Measurements from ENCODE around the gene TLX1. TPM values are rescaled to one million over a fixed set of nuclear protein-coding genes. Genes with fewer than 3 reads are reported as not detected.

TLX1 gene
- polyA plus RNA-seq, 1 donor (not counting 4 experiments of a cell fraction or from before 2014, with no cell fraction given): not detected

- peaks cover 98% of the 10 kb centered on the region for H3K27me3 ChIP-seq (ENCODE audit: control insufficient read depth, extremely low read depth, insufficient read depth, low read length)
- H3K27ac ChIP-seq (ENCODE audit: control insufficient read depth, insufficient read depth, low read length): no peak overlapping the region
- no peak for TF ChIP-seq CTCF (optimal IDR thresholded peaks at IDR 0.05 in 1 of 3, IDR thresholded peaks at IDR 0.05 in 1 of 3, conservative IDR thresholded peaks at IDR 0.05 in 1 of 3; ENCODE audit: extremely low read depth in 1 of 3, insufficient read depth in 2 of 3, low read length in 3 of 3)
- TF ChIP-seq EZH2 (IDR thresholded peaks at IDR 0.05; ENCODE audit: low read length): peak; percentile 88
- FAIRE-seq (no peak), DNase-seq (ENCODE audit: low read depth, low spot score) (no peak)
- H3K9me3 ChIP-seq (ENCODE audit: control insufficient read depth, low read depth, low read length): no peaks in the 10 kb centered on the region
- H3K4me2 ChIP-seq (ENCODE audit: control insufficient read depth, extremely low read depth, insufficient read depth, low read depth, low read length): peak overlapping the region; percentile 25
- peaks cover 16% of the 10 kb centered on the region for H3K4me1 ChIP-seq (ENCODE audit: control insufficient read depth, extremely low read depth, insufficient read depth, low read length)
- H4K20me1 ChIP-seq (ENCODE audit: control insufficient read depth, extremely low read depth, insufficient read depth, low read length): peaks cover 2% of the 10 kb centered on the region
- H3K4me3 ChIP-seq (ENCODE audit: control insufficient read depth in 2 of 3, extremely low read depth in 1 of 3, insufficient read depth in 2 of 3, low read depth in 1 of 3, low read length in 3 of 3): no peak overlapping the region
- no peaks in the 10 kb centered on the region for H3K9me1 ChIP-seq (ENCODE audit: control insufficient read depth, extremely low read depth, insufficient read depth, low read length)
- no peaks in the 10 kb centered on the region for H3K36me3 ChIP-seq (ENCODE audit: control insufficient read depth in 2 of 2, extremely low read depth in 1 of 2, insufficient read depth in 2 of 2, low read length in 2 of 2)
- H3K9ac ChIP-seq (ENCODE audit: control insufficient read depth, extremely low read depth, insufficient read depth, low read length): no peak overlapping the region
- H2AFZ ChIP-seq (ENCODE audit: control insufficient read depth, low read length): no peak overlapping the region
- H3K79me2 ChIP-seq (ENCODE audit: control insufficient read depth, insufficient read depth, low read length): no peaks in the 10 kb centered on the region
- dilution Hi-C loops (cut with MboI; ENCODE audit: extremely low pct_ligation_motif_present, low sequenced_read_pairs): no loop called here
Measured at GRCh38 chr10:101133489-101134298, 2.6 kb downstream of the TLX1 start.

DNA sequence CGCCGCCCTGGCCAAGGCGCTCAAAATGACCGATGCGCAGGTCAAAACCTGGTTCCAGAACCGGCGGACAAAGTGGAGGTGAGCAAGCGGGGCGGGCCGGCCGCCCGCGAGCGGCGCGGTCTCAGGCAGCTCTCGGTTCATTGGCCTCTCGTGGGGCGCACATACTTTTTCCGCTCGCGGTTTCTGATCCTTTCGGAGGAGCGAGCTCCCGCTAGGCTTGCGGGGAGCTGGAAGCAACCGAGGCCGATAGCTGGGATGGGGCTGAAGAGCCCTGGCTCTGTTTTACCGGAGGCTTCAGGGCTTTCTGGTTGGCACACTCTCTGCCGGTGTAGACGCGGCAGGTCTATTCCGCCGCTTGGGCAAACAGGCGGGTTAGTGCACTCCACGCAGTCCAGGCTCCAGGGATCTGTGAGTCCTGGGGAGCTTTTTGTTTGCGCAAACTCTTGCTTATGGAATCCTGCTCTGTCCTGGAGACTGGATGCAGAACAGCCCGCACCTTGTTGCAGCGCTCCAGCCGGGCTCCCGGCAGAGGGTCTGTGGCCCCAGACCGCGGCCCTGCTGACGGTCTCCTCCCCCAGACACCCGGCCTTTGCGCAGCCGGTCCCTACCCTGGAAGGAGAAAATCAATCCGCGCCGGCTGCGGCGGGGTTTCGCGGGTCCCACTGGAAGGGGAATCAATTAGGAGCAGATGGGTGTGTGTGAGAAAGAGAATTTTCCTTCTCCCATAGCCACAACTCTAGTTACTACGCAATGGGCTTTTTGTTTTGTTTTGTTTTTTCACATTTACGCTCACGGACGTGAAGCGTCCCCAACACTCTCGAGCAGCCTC, 3.4 kb downstream of the TLX1 start:
- no peak for TF ChIP-seq CTCF (optimal IDR thresholded peaks at IDR 0.05 in 1 of 3, IDR thresholded peaks at IDR 0.05 in 1 of 3, conservative IDR thresholded peaks at IDR 0.05 in 1 of 3; ENCODE audit: extremely low read depth in 1 of 3, insufficient read depth in 2 of 3, low read length in 3 of 3)
- TF ChIP-seq EZH2 (IDR thresholded peaks at IDR 0.05; ENCODE audit: low read length): peak; percentile 83
- Histone ChIP-seq H3K4me1 (ENCODE audit: control insufficient read depth, extremely low read depth, insufficient read depth, low read length) (peaks cover 16% of the 10 kb centered on the region), H3K27ac (ENCODE audit: control insufficient read depth, insufficient read depth, low read length) (no peak overlapping the region), H3K4me3 (ENCODE audit: control insufficient read depth in 2 of 3, extremely low read depth in 1 of 3, insufficient read depth in 2 of 3, low read depth in 1 of 3, low read length in 3 of 3) (peak overlapping the region in 1 of 3 experiments; percentile 47), H3K79me2 (ENCODE audit: control insufficient read depth, insufficient read depth, low read length) (no peaks in the 10 kb centered on the region), H3K9ac (ENCODE audit: control insufficient read depth, extremely low read depth, insufficient read depth, low read length) (no peak overlapping the region), H2AFZ (ENCODE audit: control insufficient read depth, low read length) (no peak overlapping the region), H3K9me1 (ENCODE audit: control insufficient read depth, extremely low read depth, insufficient read depth, low read length) (no peaks in the 10 kb centered on the region), H3K9me3 (ENCODE audit: control insufficient read depth, low read depth, low read length) (no peaks in the 10 kb centered on the region), H3K36me3 (ENCODE audit: control insufficient read depth in 2 of 2, extremely low read depth in 1 of 2, insufficient read depth in 2 of 2, low read length in 2 of 2) (no peaks in the 10 kb centered on the region), H3K27me3 (ENCODE audit: control insufficient read depth, extremely low read depth, insufficient read depth, low read length) (peaks cover 99% of the 10 kb centered on the region), H4K20me1 (ENCODE audit: control insufficient read depth, extremely low read depth, insufficient read depth, low read length) (peaks cover 2% of the 10 kb centered on the region), H3K4me2 (ENCODE audit: control insufficient read depth, extremely low read depth, insufficient read depth, low read depth, low read length) (peak overlapping the region; percentile 37)
- dilution Hi-C loops (cut with MboI; ENCODE audit: extremely low pct_ligation_motif_present, low sequenced_read_pairs): no loop called here
- DNase-seq (ENCODE audit: low read depth, low spot score) (no peak), FAIRE-seq (no peak)

All from keratinocyte (primary cell).